Gastroesophageal sphincter (tissue), 3 donors: ENCODE data around the gene GPR39.

ENCODE experiments used
- EP300 ChIP-seq: sonication (generic); formaldehyde crosslinking; IDR thresholded peaks from one replicate; pipeline ENCODE4 v1.6.1; 2017; ENCODE audit warnings: antibody characterized with exemption, mild to moderate bottlenecking
- POLR2A ChIP-seq, 2 donors: fragments of 450-650 bp; IDR thresholded peaks; one replicate each; pipeline ENCODE4 v1.6.1; 2017; ENCODE audit warnings: antibody characterized with exemption in 2 of 2, mild to moderate bottlenecking in 2 of 2, moderate library complexity in 1 of 2
- TF ChIP-seq, protein P1 (sequence below), 4 experiments: fragments of 200-600 bp in 2 of 4; fragments of 450-650 bp in 2 of 4; sonication (generic) in 1 of 4; IDR thresholded peaks; one replicate each; pipeline ENCODE4 v1.5.1; 2017 to 2019; ENCODE audit warnings: antibody characterized with exemption in 4 of 4, mild to moderate bottlenecking in 2 of 4, moderate library complexity in 2 of 4

DNA sequence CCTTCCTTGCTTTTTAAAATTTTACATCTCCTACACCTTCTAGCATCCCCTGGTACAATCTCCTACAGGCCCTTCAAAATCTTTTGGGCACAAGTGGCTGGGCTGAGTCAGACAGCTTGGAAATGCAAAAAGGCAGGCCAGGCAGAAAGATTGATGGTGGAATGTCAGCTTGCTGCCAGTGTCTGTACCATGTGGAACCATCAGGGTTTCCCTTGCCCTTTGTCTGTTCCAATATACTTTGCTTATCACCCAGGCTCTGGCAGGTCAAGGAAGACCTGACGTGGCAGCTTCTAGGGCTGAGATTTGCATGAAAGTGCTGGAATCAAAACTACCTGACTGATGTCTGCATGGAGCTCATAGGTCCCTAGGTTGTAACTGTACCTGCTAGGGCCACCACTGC is 33.3 kb downstream of the GPR39 start:
- TF ChIP-seq, protein P1, sequence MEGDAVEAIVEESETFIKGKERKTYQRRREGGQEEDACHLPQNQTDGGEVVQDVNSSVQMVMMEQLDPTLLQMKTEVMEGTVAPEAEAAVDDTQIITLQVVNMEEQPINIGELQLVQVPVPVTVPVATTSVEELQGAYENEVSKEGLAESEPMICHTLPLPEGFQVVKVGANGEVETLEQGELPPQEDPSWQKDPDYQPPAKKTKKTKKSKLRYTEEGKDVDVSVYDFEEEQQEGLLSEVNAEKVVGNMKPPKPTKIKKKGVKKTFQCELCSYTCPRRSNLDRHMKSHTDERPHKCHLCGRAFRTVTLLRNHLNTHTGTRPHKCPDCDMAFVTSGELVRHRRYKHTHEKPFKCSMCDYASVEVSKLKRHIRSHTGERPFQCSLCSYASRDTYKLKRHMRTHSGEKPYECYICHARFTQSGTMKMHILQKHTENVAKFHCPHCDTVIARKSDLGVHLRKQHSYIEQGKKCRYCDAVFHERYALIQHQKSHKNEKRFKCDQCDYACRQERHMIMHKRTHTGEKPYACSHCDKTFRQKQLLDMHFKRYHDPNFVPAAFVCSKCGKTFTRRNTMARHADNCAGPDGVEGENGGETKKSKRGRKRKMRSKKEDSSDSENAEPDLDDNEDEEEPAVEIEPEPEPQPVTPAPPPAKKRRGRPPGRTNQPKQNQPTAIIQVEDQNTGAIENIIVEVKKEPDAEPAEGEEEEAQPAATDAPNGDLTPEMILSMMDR (IDR thresholded peaks at IDR 0.05), result no peak
- no peak for TF ChIP-seq EP300
- TF ChIP-seq POLR2A (IDR thresholded peaks at IDR 0.05), result no peak
